DND-41 (cell line): ENCODE data around the gene IGSF6.

Source experiments
- ATAC-seq: fragments of 200-7000 bp; cut with Tn5 transposase; 3 replicates; pipeline ENCODE4 v1.9.1; 2021; ENCODE audit warnings: low read depth; ENCODE audit not compliant: insufficient read depth
- DNase-seq: peaks from one replicate; pipeline ENCODE4 v3.0.0-alpha.2; 2020
- H2AFZ ChIP-seq: 2 replicates; pipeline ENCODE4 v1.6.0; 2012; ENCODE audit warnings: low read depth, low read length
- H3K27ac ChIP-seq: 2 replicates; pipeline ENCODE4 v1.5.1; 2012; ENCODE audit warnings: low read length, inconsistent platforms
- H3K27me3 ChIP-seq: fragments of 200-600 bp; sonication (generic); 2 replicates; pipeline ENCODE4 v1.6.0; 2012; ENCODE audit warnings: low read length, mild to moderate bottlenecking, inconsistent platforms; ENCODE audit not compliant: insufficient read depth, poor library complexity
- H3K36me3 ChIP-seq: 2 replicates; pipeline ENCODE4 v1.5.1; 2012; ENCODE audit warnings: low read length, inconsistent platforms; ENCODE audit not compliant: insufficient read depth
- H3K4me1 ChIP-seq: 2 replicates; pipeline ENCODE4 v1.5.1; 2012; ENCODE audit warnings: mild to moderate bottlenecking, low read length; ENCODE audit not compliant: insufficient read depth
- H3K4me2 ChIP-seq: 2 replicates; pipeline ENCODE4 v1.6.0; 2012; ENCODE audit warnings: mild to moderate bottlenecking, moderate library complexity, low read length, inconsistent platforms; ENCODE audit not compliant: insufficient read depth
- H3K4me3 ChIP-seq, 2 experiments: fragments of 200-600 bp in 1 of 2; shearing (Covaris generic) in 1 of 2; 2 replicates each; pipeline ENCODE4 v1.5.1; 2012 to 2016; ENCODE audit warnings: inconsistent platforms in 2 of 2, low read length in 2 of 2, mild to moderate bottlenecking in 2 of 2, low read depth in 1 of 2, moderate library complexity in 1 of 2
- H3K79me2 ChIP-seq: 2 replicates; pipeline ENCODE4 v1.6.0; 2012; ENCODE audit warnings: low read length, inconsistent platforms; ENCODE audit not compliant: insufficient read depth
- H3K9ac ChIP-seq: 2 replicates; pipeline ENCODE4 v1.6.0; 2012; ENCODE audit warnings: low read depth, mild to moderate bottlenecking, inconsistent platforms, low read length, moderate library complexity
- H3K9me3 ChIP-seq: 2 replicates; pipeline ENCODE4 v1.5.1; 2012; ENCODE audit warnings: low read length, moderate library complexity, mild to moderate bottlenecking, inconsistent platforms; ENCODE audit not compliant: insufficient read depth, severe bottlenecking
- H4K20me1 ChIP-seq: 2 replicates; pipeline ENCODE4 v1.6.0; 2012; ENCODE audit warnings: low read length; ENCODE audit not compliant: insufficient read depth
- CTCF ChIP-seq: IDR thresholded peaks from 2 replicates; pipeline ENCODE4 v1.5.1; 2012; ENCODE audit warnings: borderline replicate concordance, low read length, moderate library complexity, mild to moderate bottlenecking; ENCODE audit not compliant: poor library complexity, severe bottlenecking; ENCODE audit errors: extremely low read depth
- EZH2 ChIP-seq: IDR thresholded peaks from 3 replicates; pipeline ENCODE4 v1.6.1; 2012; ENCODE audit warnings: borderline replicate concordance, low read depth, mild to moderate bottlenecking, moderate library complexity, low read length, inconsistent platforms; ENCODE audit not compliant: severe bottlenecking

IGSF6 gene

GRCh38 chr16:21620592-21620991 is 31.8 kb downstream of the IGSF6 start:
- Histone ChIP-seq H3K4me1 (no peaks in the 10 kb centered on the region), H2AFZ (no peak overlapping the region), H3K4me2 (no peak overlapping the region), H3K9me3 (no peaks in the 10 kb centered on the region), H3K27ac (no peak overlapping the region), H4K20me1 (peaks cover 8% of the 10 kb centered on the region; the same call in 1 of the 2 replicates), H3K27me3 (no peaks in the 10 kb centered on the region), H3K4me3 (no peak overlapping the region), H3K9ac (no peak overlapping the region), H3K36me3 (peaks cover 59% of the 10 kb centered on the region), H3K79me2 (peaks cover 31% of the 10 kb centered on the region)
- TF ChIP-seq CTCF (no peak), EZH2 (no peak)
- DNase-seq: no peak
- no peak for ATAC-seq

- no peak overlapping the region for H3K9ac ChIP-seq
- no peak overlapping the region for H3K4me2 ChIP-seq
Measured at GRCh38 chr16:21619765-21620425, 32.5 kb downstream of the IGSF6 start.

GRCh38 chr16:21618281-21618680 is 34.1 kb downstream of the IGSF6 start:
- Histone ChIP-seq H3K27ac (no peak overlapping the region), H3K4me2 (no peak overlapping the region), H3K4me1 (no peaks in the 10 kb centered on the region)

More at GRCh38 chr16:21619765-21620425, 32.5 kb downstream of the IGSF6 start:
- TF ChIP-seq CTCF (no peak), EZH2 (no peak)
- Histone ChIP-seq H3K27me3 (no peaks in the 10 kb centered on the region), H4K20me1 (peaks cover 8% of the 10 kb centered on the region), H3K79me2 (peaks cover 38% of the 10 kb centered on the region), H3K9me3 (no peaks in the 10 kb centered on the region), H2AFZ (no peak overlapping the region), H3K27ac (no peak overlapping the region), H3K4me3 (no peak overlapping the region), H3K4me1 (no peaks in the 10 kb centered on the region), H3K36me3 (peaks cover 60% of the 10 kb centered on the region)
- DNase-seq (no peak), ATAC-seq (no peak)

More at GRCh38 chr16:21618281-21618680, 34.1 kb downstream of the IGSF6 start:
- Histone ChIP-seq H3K4me3 (no peak overlapping the region), H3K27me3 (no peaks in the 10 kb centered on the region), H4K20me1 (peaks cover 15% of the 10 kb centered on the region), H2AFZ (no peak overlapping the region), H3K36me3 (peaks cover 56% of the 10 kb centered on the region), H3K9me3 (no peaks in the 10 kb centered on the region), H3K79me2 (peaks cover 51% of the 10 kb centered on the region), H3K9ac (no peak overlapping the region)
- ATAC-seq (no peak), DNase-seq (no peak)
- TF ChIP-seq EZH2 (no peak), CTCF (no peak)
